CD4-positive, alpha-beta T cell (primary cell): ENCODE results near the gene TBCD. TPM values are rescaled to one million over a fixed set of nuclear protein-coding genes. Genes with fewer than 3 reads are reported as not detected.

Experiments used
- ATAC-seq: fragments of 200-7000 bp; cut with Tn5 transposase; one replicate; pipeline ENCODE4 v1.10.0; 2022; ENCODE audit warnings: mild to moderate bottlenecking; ENCODE audit not compliant: poor library complexity
- CTCF ChIA-PET: fragments of 350-600 bp; sonication (Branson Sonifier 250); formaldehyde crosslinking; loops from one replicate; lab custom pipeline; 2021; ENCODE audit warnings: antibody characterized with exemption, inconsistent platforms; lab: Charles Lee
- POLR2A ChIA-PET: fragments of 350-600 bp; sonication (Branson Sonifier 250); formaldehyde crosslinking; loops from one replicate; lab custom pipeline; 2021; ENCODE audit warnings: antibody characterized with exemption, inconsistent platforms; lab: Charles Lee
- DNase-seq, 14 experiments: peaks; one replicate each; pipeline ENCODE4 v3.0.0-alpha.2; 2013 to 2020; ENCODE audit warnings: mixed read lengths in 2 of 14
- H3K27ac ChIP-seq, 2 donors: one replicate each; pipeline versions ENCODE4 v1.5.1 to v1.7.0; 2013; ENCODE audit warnings: low read length in 2 of 2, low read depth in 1 of 2, mild to moderate bottlenecking in 1 of 2
- H3K27me3 ChIP-seq, 2 experiments: 1 replicate in 1 of 2; 2 replicates in 1 of 2; pipeline versions ENCODE4 v1.6.1 to v1.7.0; 2013; ENCODE audit warnings: low read length in 2 of 2, control low read depth in 1 of 2, mild to moderate bottlenecking in 1 of 2, moderate library complexity in 1 of 2; ENCODE audit not compliant: insufficient read depth in 2 of 2, control insufficient read depth in 1 of 2
- H3K36me3 ChIP-seq: one replicate; pipeline ENCODE4 v1.6.1; 2013; ENCODE audit warnings: low read length, control low read depth; ENCODE audit not compliant: insufficient read depth
- H3K4me1 ChIP-seq: one replicate; pipeline ENCODE4 v1.6.1; 2013; ENCODE audit warnings: low read length, control low read depth; ENCODE audit not compliant: insufficient read depth
- H3K4me3 ChIP-seq: one replicate; pipeline ENCODE4 v1.5.1; 2013; ENCODE audit warnings: mild to moderate bottlenecking, low read length, moderate library complexity
- H3K9me3 ChIP-seq, 2 experiments: 1 replicate in 1 of 2; 2 replicates in 1 of 2; pipeline versions ENCODE4 v1.6.1 to v1.7.0; 2013; ENCODE audit warnings: low read length in 2 of 2, mild to moderate bottlenecking in 2 of 2, control low read depth in 1 of 2, moderate library complexity in 1 of 2; ENCODE audit not compliant: control insufficient read depth in 1 of 2, insufficient read depth in 1 of 2
- H3K27ac Mint-ChIP-seq: one replicate; pipeline ENCODE4 v1.8.0; 2020; ENCODE audit warnings: mixed read lengths
- H3K27me3 Mint-ChIP-seq: one replicate; pipeline ENCODE4 v1.8.0; 2021; ENCODE audit warnings: mixed read lengths
- H3K36me3 Mint-ChIP-seq: one replicate; pipeline ENCODE4 v1.8.0; 2021; ENCODE audit warnings: low read depth, mixed read lengths
- H3K4me1 Mint-ChIP-seq: one replicate; pipeline ENCODE4 v1.8.0; 2021; ENCODE audit warnings: low read depth, mixed read lengths
- H3K4me3 Mint-ChIP-seq: one replicate; pipeline ENCODE4 v1.8.0; 2020; ENCODE audit warnings: mild to moderate bottlenecking, mixed read lengths
- H3K9me3 Mint-ChIP-seq: one replicate; pipeline ENCODE4 v1.8.0; 2020; ENCODE audit warnings: mixed read lengths
- intact Hi-C, 2 experiments: fragments of 100-400 bp; cut with DNase I in 1 of 2; cut with micrococcal nuclease in 1 of 2; formaldehyde crosslinking; loops; one replicate each; pipeline versions ENCODE4 v1.15.1 to v1.9.0; 2023 to 2025; cut with DNase I, micrococcal nuclease
- total RNA-seq, 174 experiments: library from RNA in 2 of 174; stranded (reverse) in 2 of 174; gene quantifications; one replicate each; pipeline ENCODE4 v1.2.3 and lab custom pipeline; 2021 to 2026
- TF ChIP-seq, protein P1 (sequence below): fragments of 200-600 bp; IDR thresholded peaks from one replicate; pipeline ENCODE4 v1.8.0; 2022; ENCODE audit warnings: antibody characterized with exemption, mild to moderate bottlenecking

TBCD gene
- total RNA-seq, 2 experiments from 2014 or later: 74.6 to 80.3 TPM

DNA sequence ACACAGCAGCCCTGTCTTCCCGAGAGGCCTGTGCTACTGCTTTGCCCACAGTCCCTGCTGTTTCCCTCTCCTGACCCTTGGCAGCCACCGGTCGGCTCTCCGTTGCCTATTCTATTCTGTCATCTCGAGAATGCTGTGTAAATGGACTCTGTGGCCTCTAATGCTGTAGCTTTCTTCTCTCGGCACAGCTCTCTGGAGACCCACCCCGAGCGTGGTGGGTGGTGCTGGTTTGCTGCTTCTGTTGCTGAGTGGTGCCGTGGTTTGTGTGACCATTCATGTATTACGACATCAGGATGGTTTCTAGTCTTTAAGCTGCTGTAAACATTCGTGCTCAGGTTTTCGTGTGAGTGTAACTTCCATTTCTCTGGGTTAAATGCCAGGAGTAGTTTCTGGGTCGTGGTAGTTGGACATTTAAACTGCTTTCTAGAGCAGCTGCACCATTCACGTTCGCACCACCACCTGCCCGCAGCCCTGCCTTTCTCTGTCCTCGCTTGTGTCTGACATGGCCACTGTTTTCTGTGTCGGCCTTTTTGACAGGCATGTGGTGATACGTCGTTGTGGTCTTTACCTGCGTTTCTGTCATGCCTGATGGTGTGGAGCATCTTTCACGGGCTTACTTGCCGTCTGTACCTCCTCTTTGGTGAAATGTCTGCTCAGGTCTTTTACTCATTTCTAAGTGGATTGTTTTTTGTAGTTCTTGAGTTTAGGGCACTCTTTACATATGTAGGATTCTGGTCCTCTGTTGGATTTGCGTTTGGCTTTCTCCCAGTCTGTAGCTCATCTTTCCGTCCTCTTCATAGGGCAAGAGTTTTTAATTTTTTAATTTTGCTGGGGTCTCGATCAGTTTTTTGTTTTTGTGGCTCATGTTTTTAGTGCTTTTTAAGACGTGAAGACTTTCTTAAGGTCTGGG lies 135.6 kb downstream of the TBCD start:
- Histone ChIP-seq H3K4me3 (no peak overlapping the region), H3K36me3 (peaks cover 27% of the 10 kb centered on the region), H3K27ac (no peak overlapping the region), H3K9me3 (no peaks in the 10 kb centered on the region), H3K4me1 (peaks cover 54% of the 10 kb centered on the region), H3K27me3 (no peaks in the 10 kb centered on the region)
- peaks cover 26% of the 10 kb centered on the region for H3K36me3 Mint-ChIP-seq
- H3K27me3 Mint-ChIP-seq: no peaks in the 10 kb centered on the region
- TF ChIP-seq, protein P1, sequence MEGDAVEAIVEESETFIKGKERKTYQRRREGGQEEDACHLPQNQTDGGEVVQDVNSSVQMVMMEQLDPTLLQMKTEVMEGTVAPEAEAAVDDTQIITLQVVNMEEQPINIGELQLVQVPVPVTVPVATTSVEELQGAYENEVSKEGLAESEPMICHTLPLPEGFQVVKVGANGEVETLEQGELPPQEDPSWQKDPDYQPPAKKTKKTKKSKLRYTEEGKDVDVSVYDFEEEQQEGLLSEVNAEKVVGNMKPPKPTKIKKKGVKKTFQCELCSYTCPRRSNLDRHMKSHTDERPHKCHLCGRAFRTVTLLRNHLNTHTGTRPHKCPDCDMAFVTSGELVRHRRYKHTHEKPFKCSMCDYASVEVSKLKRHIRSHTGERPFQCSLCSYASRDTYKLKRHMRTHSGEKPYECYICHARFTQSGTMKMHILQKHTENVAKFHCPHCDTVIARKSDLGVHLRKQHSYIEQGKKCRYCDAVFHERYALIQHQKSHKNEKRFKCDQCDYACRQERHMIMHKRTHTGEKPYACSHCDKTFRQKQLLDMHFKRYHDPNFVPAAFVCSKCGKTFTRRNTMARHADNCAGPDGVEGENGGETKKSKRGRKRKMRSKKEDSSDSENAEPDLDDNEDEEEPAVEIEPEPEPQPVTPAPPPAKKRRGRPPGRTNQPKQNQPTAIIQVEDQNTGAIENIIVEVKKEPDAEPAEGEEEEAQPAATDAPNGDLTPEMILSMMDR: no peak
- ChIA-PET CTCF (no interaction called here), POLR2A (no interaction called here)
- DNase-seq: no peak
- peak overlapping the region; percentile 99 for H3K27ac Mint-ChIP-seq
- no peaks in the 10 kb centered on the region for H3K9me3 Mint-ChIP-seq
- no peak for ATAC-seq
- H3K4me1 Mint-ChIP-seq: peaks cover 59% of the 10 kb centered on the region
- H3K4me3 Mint-ChIP-seq: peak overlapping the region; percentile 43
- intact Hi-C loops: no loop called here

DNA sequence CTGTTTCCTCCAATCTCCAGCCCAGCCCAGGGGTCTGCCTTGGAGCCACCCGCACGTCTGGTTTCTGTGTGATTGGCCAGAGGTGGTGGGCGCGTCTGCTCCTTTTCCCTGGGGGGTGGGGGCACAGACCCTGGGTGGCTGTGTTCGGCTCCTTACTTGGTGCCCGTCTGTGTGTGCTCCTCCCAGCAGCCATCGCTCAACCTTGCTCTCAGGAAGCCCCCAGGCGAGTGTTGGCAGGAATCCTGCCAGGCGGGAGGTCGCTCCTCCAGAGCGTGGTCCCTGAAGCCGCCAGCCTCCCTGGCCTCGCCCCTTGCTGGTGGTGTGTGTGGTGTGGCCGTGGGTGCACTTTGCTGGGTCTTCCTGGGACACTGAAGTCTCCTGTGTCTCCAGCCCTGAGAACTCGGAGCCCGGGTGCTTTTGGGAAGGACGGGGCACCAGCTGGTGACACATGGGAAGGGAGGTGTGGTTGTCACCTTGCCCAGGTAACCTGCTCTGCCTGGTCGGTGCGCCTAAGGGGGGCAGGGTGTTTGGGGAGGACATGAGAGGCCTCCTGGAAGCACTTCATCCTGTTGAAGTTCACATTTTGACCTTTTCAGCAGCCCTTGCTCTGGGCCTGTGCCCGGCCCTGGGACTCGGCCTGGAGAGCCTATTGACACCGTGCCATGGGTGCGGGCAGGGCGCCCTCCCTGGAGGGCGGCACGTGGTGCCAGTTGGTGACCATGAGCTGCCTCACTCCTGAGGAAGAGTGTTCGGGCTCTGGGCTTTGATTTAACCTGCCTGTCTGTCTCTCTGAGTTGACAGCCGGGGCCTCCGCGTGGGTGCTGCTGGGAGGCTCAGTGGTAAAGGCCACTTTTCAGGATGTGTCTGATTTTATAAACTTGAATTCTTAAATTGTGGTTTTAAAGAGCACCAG lies 137.0 kb downstream of the TBCD start:
- POLR2A ChIA-PET: no interaction called here
- TF ChIP-seq, protein P1: no peak
- H3K4me1 Mint-ChIP-seq: peaks cover 58% of the 10 kb centered on the region

DNA sequence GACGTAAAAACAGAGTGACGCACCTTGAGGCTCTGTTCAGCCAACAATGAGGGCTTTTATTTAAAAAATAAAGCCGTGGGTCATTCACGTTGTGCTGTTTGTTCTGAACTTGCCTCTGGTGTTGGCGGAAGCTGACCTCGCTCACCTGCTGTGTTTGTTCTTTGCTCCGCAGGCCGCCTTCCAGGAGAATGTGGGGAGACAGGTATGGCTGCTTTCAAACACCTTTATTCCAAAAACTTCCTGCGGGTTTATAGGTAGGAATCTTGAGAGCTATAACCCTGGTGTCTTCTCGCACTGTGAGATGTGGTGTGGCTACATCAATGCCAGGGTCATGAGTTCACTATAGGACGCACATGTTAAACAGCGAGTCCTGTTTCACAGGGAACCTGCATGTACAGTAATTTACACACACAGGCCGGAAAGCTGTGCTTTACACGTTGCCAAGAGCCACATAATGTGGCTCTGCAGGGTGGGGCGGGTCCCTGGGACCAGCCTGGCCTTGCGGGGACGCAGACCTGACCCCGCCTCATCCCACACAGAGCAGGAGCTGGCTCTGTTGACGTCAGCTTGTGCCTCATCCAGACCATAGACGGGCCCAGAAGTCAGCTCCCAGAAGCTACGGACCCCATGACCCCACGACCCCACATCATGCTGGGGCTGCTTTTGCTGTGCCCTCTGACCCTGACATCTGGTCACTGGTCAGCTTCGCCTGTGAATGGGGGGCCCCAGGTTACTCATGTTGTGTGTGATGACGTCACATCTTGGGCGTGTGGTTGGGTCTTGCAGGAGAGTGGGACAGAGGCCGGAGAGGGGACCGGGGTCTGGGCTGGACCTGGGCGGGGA lies 137.9 kb downstream of the TBCD start:
- H3K4me3 ChIP-seq: no peak overlapping the region
- DNase-seq: no peak
- no peak overlapping the region for H3K27ac ChIP-seq
- intact Hi-C loops: loop anchor here (5.0 kb wide), 2 partner anchors 32 to 98 kb away; no protein-coding TSS in a partner anchor
- no peaks in the 10 kb centered on the region for H3K9me3 ChIP-seq
- H3K4me1 Mint-ChIP-seq: peaks cover 56% of the 10 kb centered on the region
- peaks cover 37% of the 10 kb centered on the region for H3K36me3 Mint-ChIP-seq
- no peaks in the 10 kb centered on the region for H3K27me3 ChIP-seq
- H3K4me3 Mint-ChIP-seq: no peak overlapping the region
- ChIA-PET CTCF (interaction anchor here (0.6 to 1.1 kb wide), 2 partner anchors 26 to 47 kb away, joined by 3 read pairs; no protein-coding TSS in a partner anchor), POLR2A (no interaction called here)
- peaks cover 50% of the 10 kb centered on the region for H3K4me1 ChIP-seq
- ATAC-seq: no peak
- H3K27me3 Mint-ChIP-seq: no peaks in the 10 kb centered on the region
- H3K27ac Mint-ChIP-seq: peak overlapping the region; percentile 80
- TF ChIP-seq, protein P1: no peak
- peaks cover 27% of the 10 kb centered on the region for H3K36me3 ChIP-seq
- H3K9me3 Mint-ChIP-seq: no peaks in the 10 kb centered on the region

More for the DNA sequence above, 137.0 kb downstream of the TBCD start:
- no peak overlapping the region for H3K4me3 Mint-ChIP-seq
- intact Hi-C loops: no loop called here
- Histone ChIP-seq H3K4me3 (no peak overlapping the region), H3K27me3 (no peaks in the 10 kb centered on the region), H3K9me3 (no peaks in the 10 kb centered on the region), H3K27ac (no peak overlapping the region), H3K36me3 (peaks cover 27% of the 10 kb centered on the region), H3K4me1 (peaks cover 51% of the 10 kb centered on the region)
- peaks cover 31% of the 10 kb centered on the region for H3K36me3 Mint-ChIP-seq
- CTCF ChIA-PET: no interaction called here
- peak overlapping the region; percentile 80 for H3K27ac Mint-ChIP-seq
- DNase-seq (no peak), ATAC-seq (no peak)
- H3K27me3 Mint-ChIP-seq: no peaks in the 10 kb centered on the region
- no peaks in the 10 kb centered on the region for H3K9me3 Mint-ChIP-seq
